GM12892 (cell line): ENCODE measurements around the gene KIR3DL3. TPM values are rescaled to one million over a fixed set of nuclear protein-coding genes. Genes with fewer than 3 reads are reported as not detected.
A peak's percentile ranks its signal among the peaks of the same experiment; 100 is the strongest.
"Not testable (repeated sequence)": the region's sequence is repeated elsewhere in the genome, so short reads cannot be mapped to it uniquely, and the experiment has no call there.

ENCODE experiments used
- DNase-seq: peaks from one replicate; pipeline ENCODE4 v3.0.0; 2011; ENCODE audit not compliant: insufficient read length
- FAIRE-seq: peaks from 2 replicates; lab custom pipeline; 2011; peaks lifted over from hg19 to GRCh38; lab: Jason Lieb, UNC
- POLR2A ChIP-seq: IDR thresholded peaks from 2 replicates; pipeline ENCODE4 v1.6.1; 2011; ENCODE audit warnings: low read depth, low read length, control low read depth
- POLR2AphosphoS5 ChIP-seq: IDR thresholded peaks from 2 replicates; pipeline ENCODE4 v1.6.1; 2011; ENCODE audit warnings: low read depth, low read length, control low read depth
- TAF1 ChIP-seq: IDR thresholded peaks from 2 replicates; pipeline ENCODE4 v1.6.1; 2011; ENCODE audit warnings: low read depth, mild to moderate bottlenecking, control low read depth, low read length, borderline replicate concordance
- polyA plus RNA-seq: library from polyadenylated mRNA; unstranded; fragments of >200 nt; gene quantifications from one replicate; pipeline ENCODE4 v1.2.1, GENCODE V29; 2012; ENCODE audit warnings: missing spikeins, inconsistent platforms; ENCODE audit not compliant: missing spikeins

The KIR3DL3 gene
- not detected for polyA plus RNA-seq

- FAIRE-seq (no peak), DNase-seq (no peak)
- TF ChIP-seq POLR2A (no peak), TAF1 (no peak), POLR2AphosphoS5 (no peak)
Observed at GRCh38 chr19:54724142-54724541, at the start of gene KIR3DL3. TSS of gene KIR3DL3 (plus strand) at chr19:54724442. CDS start at chr19:54724497, 55 bp downstream.

GRCh38 chr19:54676210-54676834 lies 47.9 kb upstream of the KIR3DL3 start:
- peak; percentile 88 for FAIRE-seq
- not testable (repeated sequence) for DNase-seq

GRCh38 chr19:54677217-54677616 lies 47.0 kb upstream of the KIR3DL3 start:
- DNase-seq (no peak), FAIRE-seq (no peak)
- no peak for TF ChIP-seq POLR2AphosphoS5
- TF ChIP-seq TAF1 = no peak
- TF ChIP-seq POLR2A = no peak

DNA sequence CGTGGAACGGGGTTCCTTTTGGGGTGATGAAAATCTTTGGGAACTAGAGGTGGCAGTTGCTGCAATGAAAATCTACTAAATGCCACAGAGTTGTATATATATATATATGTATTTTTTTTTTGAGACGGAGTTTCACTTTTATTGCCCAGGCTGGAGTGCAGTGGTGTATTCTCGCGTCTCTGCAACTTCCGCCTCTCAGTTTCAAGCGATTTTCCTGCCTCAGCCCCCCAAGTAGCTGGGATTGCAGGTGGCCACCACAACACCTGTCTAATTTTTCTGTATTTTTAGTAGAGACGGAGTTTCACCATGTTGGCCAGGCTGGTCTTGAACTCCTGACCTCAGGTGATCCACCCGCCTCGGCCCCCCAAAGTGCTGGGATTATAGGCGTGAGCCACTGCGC lies 42.6 kb upstream of the KIR3DL3 start:
- FAIRE-seq, DNase-seq: not testable (repeated sequence)

DNA sequence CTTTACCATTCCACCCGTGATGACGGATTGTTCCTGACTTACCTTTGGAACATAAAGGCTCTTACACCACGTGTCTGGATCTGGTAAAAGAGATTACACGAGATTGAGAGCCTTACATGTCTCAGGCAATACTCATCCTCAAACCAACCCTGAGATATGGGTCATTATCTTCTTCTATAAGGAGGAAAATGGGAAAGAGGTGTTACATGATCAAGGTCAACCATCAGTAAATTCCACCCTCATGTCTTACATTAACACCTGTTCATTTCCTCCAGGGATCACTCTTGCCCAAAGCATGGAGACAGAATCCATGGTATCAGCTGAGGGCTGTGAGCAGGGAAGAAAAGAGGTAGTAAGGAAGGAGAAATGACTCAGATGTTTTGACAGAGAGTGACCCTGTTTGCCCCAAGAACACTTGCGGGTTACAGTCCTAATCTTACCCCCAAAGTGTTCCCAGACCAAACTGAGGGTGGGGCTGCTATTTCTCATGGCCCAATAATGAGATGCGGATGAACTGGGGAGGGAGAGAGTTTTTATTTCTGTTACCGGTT lies 41.9 kb upstream of the KIR3DL3 start:
- TF ChIP-seq TAF1 (no peak), POLR2AphosphoS5 (no peak), POLR2A (no peak)
- DNase-seq (no peak), FAIRE-seq (no peak)

- FAIRE-seq (no peak), DNase-seq (no peak)
- no peak for TF ChIP-seq POLR2A
- TF ChIP-seq POLR2AphosphoS5 = no peak
- no peak for TF ChIP-seq TAF1
Observed at GRCh38 chr19:54684527-54684926, 39.7 kb upstream of the KIR3DL3 start.

- FAIRE-seq (no peak), DNase-seq (no peak)
- no peak for TF ChIP-seq TAF1
- no peak for TF ChIP-seq POLR2AphosphoS5
Observed at GRCh38 chr19:54691582-54692297, 32.5 kb upstream of the KIR3DL3 start.

DNA sequence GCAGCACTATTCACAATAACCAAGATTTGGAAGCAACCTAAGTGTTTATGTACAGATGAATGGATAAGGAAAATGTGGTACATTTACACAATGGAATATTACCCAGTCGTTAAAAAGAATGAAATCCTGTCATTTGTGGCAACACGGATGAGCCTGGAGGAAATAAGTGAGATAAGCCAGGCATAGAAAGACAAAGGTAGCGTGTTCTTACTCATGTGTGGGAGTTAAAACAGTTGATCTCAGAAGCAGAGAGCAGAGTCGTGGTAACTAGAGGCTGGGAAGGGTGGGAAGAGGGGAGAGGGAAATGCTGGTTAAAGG lies 32.0 kb upstream of the KIR3DL3 start:
- DNase-seq (no peak), FAIRE-seq (no peak)
- TF ChIP-seq TAF1 (no peak), POLR2AphosphoS5 (no peak), POLR2A (no peak)

DNA sequence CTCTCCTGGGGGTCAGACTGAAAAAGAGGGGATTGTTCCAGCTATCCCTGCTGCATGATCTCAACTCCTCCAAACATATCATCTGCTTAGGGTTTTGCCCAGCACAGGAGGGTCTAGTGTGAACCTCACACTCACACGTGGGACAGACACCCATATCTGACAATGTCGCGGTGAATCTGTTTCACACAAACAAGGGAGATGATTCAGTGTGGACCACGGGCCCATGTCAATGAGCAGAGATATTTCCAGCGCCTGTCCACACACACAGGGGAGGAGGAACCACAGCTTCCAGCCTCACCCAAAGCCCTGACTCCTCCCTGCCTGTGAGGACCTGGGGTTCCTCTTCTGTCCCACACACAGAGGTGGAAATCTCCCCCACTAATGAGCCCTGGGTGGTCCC lies 29.6 kb upstream of the KIR3DL3 start:
- no peak for DNase-seq
- no peak for TF ChIP-seq POLR2AphosphoS5
- no peak for TF ChIP-seq TAF1
- no peak for TF ChIP-seq POLR2A
- no peak for FAIRE-seq

GRCh38 chr19:54696117-54696548 lies 28.1 kb upstream of the KIR3DL3 start:
- TF ChIP-seq POLR2AphosphoS5 = no peak
- TF ChIP-seq TAF1 = no peak
- TF ChIP-seq POLR2A = no peak
- DNase-seq (no peak), FAIRE-seq (no peak)

- DNase-seq (no peak), FAIRE-seq (no peak)
- no peak for TF ChIP-seq POLR2AphosphoS5
- TF ChIP-seq TAF1 = no peak
- TF ChIP-seq POLR2A = no peak
Observed at GRCh38 chr19:54696766-54697165, 27.5 kb upstream of the KIR3DL3 start.

DNA sequence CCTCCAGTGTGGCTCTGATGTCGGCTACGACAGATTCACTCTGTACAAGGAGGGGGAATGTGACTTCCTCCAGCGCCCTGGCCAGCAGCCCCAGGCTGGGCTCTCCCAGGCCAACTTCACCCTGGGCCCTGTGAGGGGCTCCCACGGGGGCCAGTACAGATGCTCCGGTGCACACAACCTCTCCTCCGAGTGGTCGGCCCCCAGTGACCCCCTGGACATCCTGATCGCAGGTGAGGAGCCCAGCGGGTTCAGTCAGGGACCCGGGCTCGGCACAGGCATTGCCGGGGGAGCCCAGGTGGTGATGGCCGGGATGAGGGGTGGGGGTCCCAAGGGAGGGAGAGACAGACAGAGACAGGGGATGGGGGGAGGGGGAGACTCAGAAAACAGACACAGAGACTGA lies 26.5 kb upstream of the KIR3DL3 start:
- DNase-seq, FAIRE-seq: not testable (repeated sequence)
